Measurements from ENCODE around the gene E2F6. TPM values are rescaled to one million over a fixed set of nuclear protein-coding genes. Genes with fewer than 3 reads are reported as not detected.
A peak's percentile ranks its signal among the peaks of the same experiment; 100 is the strongest.

E2F6 gene, protein sequence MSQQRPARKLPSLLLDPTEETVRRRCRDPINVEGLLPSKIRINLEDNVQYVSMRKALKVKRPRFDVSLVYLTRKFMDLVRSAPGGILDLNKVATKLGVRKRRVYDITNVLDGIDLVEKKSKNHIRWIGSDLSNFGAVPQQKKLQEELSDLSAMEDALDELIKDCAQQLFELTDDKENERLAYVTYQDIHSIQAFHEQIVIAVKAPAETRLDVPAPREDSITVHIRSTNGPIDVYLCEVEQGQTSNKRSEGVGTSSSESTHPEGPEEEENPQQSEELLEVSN
- total RNA-seq: 10 to 100 TPM; 21.1 to 25.0 (median 23.3) TPM

DNA sequence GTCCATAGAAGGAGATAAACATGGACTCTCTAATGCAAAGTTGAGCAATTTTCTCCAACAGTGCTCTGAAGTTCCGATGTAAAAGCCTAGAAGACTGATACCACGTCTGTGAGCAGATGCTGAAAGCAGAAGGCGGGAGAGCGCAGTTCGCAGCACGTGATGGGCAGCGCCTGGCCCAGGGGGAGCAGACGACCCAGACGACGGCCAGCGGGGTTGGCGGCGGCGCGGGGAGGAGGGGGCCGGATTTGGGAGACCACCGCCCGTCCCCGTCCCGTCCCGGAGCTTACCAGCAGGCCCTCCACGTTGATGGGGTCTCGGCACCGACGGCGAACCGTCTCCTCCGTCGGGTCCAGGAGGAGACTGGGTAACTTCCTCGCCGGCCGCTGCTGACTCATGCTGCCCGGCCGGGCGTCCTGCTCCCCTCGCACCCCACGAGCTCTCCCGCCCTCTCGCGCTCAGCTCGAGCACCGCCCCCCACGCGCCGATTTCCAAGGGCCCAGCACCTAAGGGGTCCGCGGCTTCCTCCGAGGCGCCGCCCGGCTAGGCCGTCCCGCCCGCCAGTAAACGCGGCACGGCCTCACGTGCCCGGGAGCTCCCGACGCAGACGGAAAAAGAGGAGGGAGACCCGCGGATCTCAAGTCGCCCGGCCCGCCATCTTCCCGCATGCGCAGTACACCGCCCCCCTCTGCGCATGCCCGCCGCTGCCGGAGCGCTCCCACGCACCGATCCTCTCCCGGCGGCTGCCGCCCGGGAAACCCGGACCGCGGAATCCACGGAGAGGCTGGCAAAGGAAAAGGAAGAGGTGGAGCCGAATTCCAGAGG, at the start of gene E2F6:
Gene E2F6 (minus strand): TSS at position 677 of the 822 bp plus-strand sequence. CDS start 282 bp downstream, at position 395.
- DNase-seq (ENCODE audit: low spot score in 2 of 2): peak; percentile 87 to 91
- TF ChIP-seq POLR2A (IDR thresholded peaks at IDR 0.05) (peak; percentile 91), POLR2AphosphoS5 (IDR thresholded peaks at IDR 0.05) (peak; percentile 70 to 92 (median 90))
- TF ChIP-seq, protein P1, sequence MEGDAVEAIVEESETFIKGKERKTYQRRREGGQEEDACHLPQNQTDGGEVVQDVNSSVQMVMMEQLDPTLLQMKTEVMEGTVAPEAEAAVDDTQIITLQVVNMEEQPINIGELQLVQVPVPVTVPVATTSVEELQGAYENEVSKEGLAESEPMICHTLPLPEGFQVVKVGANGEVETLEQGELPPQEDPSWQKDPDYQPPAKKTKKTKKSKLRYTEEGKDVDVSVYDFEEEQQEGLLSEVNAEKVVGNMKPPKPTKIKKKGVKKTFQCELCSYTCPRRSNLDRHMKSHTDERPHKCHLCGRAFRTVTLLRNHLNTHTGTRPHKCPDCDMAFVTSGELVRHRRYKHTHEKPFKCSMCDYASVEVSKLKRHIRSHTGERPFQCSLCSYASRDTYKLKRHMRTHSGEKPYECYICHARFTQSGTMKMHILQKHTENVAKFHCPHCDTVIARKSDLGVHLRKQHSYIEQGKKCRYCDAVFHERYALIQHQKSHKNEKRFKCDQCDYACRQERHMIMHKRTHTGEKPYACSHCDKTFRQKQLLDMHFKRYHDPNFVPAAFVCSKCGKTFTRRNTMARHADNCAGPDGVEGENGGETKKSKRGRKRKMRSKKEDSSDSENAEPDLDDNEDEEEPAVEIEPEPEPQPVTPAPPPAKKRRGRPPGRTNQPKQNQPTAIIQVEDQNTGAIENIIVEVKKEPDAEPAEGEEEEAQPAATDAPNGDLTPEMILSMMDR (IDR thresholded peaks at IDR 0.05): peak in 1 of 3 donors; percentile 16
- Histone ChIP-seq H3K36me3 (no peaks in the 10 kb centered on the region), H3K4me1 (no peaks in the 10 kb centered on the region), H3K27ac (peak within 1 kb of the TSS; percentile 92 to 93), H3K27me3 (no peaks in the 10 kb centered on the region), H3K9me3 (no peaks in the 10 kb centered on the region), H3K4me3 (peak within 1 kb of the TSS; percentile 51 to 78 (median 71))
- intact Hi-C loops (cut with DNase I; ENCODE audit: low total_unique reads): no loop called here

DNA sequence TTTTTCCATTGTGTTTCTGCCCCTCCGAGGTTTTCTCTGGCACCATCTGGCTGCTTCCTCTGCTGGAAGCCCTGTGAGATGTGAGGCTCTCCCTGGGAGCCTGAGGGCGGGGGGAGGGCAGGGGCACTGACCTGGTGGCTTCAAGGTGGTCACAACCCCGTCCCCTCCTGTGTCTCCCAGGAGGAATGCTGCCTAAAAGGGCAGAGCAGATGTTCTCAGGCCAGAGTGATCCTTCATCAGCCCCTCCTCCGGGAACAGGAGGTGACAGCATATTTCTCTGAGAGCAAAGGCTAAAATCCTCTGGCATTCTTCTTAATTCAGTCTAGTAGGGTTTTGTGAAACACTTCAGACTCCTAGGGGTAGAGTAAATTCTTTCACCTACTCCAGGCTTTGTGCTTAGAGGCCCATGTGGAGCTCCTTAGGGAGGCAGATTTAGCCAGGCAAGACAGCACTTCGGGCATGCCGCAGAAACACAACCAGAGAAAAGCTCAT, 49.6 kb upstream of the E2F6 start:
- TF ChIP-seq, protein P1 (IDR thresholded peaks at IDR 0.05): no peak
- TF ChIP-seq POLR2AphosphoS5 (IDR thresholded peaks at IDR 0.05) (no peak), POLR2A (IDR thresholded peaks at IDR 0.05) (no peak)
- no peak overlapping the region for H3K27ac ChIP-seq
- no peaks in the 10 kb centered on the region for H3K9me3 ChIP-seq
- H3K36me3 ChIP-seq: no peaks in the 10 kb centered on the region
- no peak overlapping the region for H3K4me3 ChIP-seq
- no peaks in the 10 kb centered on the region for H3K27me3 ChIP-seq
- intact Hi-C loops (cut with DNase I; ENCODE audit: low total_unique reads): no loop called here
- no peaks in the 10 kb centered on the region for H3K4me1 ChIP-seq
- DNase-seq (ENCODE audit: low spot score in 2 of 2): no peak

DNA sequence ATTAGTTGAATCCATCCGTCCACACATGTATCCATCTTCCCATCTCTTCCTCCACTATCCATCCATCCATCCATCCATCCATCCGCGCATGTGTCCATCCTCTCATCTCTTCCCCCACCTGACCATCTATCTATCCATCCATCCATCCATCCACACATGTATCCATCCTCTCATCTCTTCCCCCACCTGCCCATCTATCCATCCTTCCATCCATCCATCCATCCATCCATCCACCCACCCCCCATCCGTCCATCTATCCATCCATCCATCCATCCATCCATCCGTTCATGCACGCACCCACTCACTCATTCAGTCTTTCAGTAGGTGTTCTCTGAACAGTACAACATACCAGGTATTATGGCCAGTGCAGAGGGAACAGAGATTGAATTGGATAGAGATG, 48.9 kb upstream of the E2F6 start:
- Histone ChIP-seq H3K4me3 (no peak overlapping the region), H3K4me1 (no peaks in the 10 kb centered on the region), H3K9me3 (no peaks in the 10 kb centered on the region), H3K36me3 (no peaks in the 10 kb centered on the region), H3K27ac (no peak overlapping the region), H3K27me3 (no peaks in the 10 kb centered on the region)
- intact Hi-C loops (cut with DNase I; ENCODE audit: low total_unique reads): no loop called here
- DNase-seq (ENCODE audit: low spot score in 2 of 2): no peak
- TF ChIP-seq, protein P1 (IDR thresholded peaks at IDR 0.05): no peak
- TF ChIP-seq POLR2AphosphoS5 (IDR thresholded peaks at IDR 0.05): no peak
- TF ChIP-seq POLR2A (IDR thresholded peaks at IDR 0.05): no peak

DNA sequence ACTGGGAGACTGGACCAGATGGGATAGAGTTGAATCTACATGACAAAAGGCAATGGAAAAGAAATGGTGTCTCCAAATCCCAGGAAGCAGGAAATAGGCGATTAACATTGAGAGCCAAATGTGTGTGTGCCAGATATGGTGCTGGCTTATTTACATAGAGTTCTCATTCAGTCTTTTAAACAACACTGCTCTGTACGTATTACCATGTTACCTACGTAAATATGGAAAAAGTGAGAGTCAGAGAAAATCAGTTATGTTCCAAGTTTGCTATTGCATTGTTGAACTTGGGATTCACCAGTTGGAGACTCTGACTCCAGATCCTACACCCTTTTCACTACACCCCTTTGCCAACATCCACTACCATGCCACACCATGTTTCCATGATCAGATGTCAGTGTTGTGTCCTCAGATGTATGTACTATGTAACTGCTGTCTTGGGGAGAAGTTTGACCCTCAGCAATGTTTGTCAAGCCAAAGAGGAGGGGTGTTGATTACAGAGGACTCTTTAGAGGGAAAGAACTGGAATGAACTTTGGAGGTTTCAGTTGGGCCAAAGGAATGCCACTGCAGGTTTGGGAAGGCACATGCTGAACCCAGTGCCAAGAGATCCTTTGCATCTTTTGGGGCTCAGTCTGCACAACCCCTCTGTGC, 48.2 kb upstream of the E2F6 start:
- TF ChIP-seq, protein P1 (IDR thresholded peaks at IDR 0.05): no peak
- TF ChIP-seq POLR2AphosphoS5 (IDR thresholded peaks at IDR 0.05) (no peak), POLR2A (IDR thresholded peaks at IDR 0.05) (no peak)
- DNase-seq (ENCODE audit: low spot score in 2 of 2): no peak
- intact Hi-C loops (cut with DNase I; ENCODE audit: low total_unique reads): no loop called here
- Histone ChIP-seq H3K36me3 (no peaks in the 10 kb centered on the region), H3K27ac (no peak overlapping the region), H3K4me1 (no peaks in the 10 kb centered on the region), H3K27me3 (no peaks in the 10 kb centered on the region), H3K9me3 (no peaks in the 10 kb centered on the region), H3K4me3 (no peak overlapping the region)
